NOMO-1 treated with DMSO at 0.1 percent for 48 hours (cell line): ENCODE results near the gene LMTK2.

Experiments
- DNase-seq: peaks from one replicate; lab custom pipeline; 2025; ENCODE audit not compliant: unreplicated experiment; lab: John Stamatoyannopoulos, UW

Gene LMTK2

DNA sequence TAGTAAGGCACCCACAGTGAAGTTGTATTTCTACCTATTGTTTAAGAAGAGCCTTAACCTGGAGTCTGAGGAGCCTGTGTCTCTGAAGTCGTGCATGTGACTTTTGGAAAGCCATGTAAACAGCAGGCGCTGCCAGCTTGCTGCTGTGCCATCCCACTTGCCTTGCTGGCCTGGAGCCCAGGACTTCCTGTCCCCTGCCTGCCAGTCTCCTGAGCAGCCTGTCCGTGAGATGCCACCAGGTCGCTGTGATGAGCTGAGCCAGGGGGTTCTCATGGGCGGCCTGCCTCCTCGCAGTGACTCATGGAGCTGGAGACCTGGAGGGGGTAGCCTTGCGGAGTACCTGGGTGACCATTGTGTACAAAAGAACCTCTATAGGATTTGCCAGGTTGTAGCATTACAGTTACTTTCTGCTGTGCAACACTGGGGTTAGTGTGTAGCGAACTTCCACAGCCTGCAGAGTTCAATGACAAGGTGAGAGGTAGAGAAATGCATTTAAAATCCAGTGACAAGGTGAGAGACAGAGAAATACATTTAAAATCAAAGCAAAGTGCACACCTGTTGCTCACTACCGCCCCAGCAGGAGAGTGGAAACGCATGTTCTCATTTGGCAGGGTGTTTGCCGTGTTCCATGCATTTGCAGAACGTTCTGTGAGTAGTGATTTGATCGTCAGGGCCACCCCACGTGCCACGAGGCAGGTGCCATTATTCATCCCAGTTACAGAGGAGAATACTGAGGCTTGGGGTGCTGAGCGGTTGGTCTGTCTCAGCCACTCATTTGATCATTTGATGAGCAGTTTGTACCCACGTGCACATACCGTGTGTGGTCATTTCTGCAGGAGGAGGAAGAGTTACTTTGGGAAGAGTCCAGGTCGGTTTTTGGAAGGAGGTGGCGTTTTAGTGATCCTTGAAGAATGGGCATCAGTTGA is 67.9 kb downstream of the LMTK2 start:
- DNase-seq, result no peak

DNA sequence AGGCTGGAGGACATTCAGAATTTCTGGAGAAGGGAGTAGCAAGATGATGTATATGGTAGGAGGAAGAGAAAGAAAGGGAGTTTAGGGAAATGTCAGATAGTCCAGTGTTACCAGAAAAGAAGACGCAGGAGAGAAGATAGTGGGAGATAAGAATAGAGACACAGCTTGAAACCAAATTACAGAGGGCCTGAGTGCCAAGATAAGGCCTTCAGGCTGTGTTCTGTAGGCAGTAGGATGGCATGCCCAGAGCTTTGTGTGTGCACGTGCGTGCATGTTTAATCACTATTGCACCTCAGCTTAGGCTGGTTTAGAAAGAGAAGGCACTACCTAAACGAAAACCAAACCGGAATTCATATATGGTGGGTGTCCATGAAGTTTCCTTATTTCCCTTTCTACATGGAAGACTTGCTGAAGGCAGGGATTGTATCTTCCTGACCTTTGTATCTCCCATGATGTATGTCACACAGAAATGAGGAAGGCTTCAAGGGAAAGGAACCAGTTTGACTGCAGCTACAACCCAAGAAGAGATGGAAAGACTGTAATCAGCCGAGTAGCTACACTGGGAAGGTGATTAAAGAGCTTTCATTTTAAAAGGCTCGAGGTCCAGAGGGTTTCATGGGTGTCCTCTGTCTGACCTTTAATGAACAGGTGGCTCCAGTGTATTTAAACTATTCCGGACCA is 68.7 kb downstream of the LMTK2 start:
- DNase-seq, result no peak

DNA sequence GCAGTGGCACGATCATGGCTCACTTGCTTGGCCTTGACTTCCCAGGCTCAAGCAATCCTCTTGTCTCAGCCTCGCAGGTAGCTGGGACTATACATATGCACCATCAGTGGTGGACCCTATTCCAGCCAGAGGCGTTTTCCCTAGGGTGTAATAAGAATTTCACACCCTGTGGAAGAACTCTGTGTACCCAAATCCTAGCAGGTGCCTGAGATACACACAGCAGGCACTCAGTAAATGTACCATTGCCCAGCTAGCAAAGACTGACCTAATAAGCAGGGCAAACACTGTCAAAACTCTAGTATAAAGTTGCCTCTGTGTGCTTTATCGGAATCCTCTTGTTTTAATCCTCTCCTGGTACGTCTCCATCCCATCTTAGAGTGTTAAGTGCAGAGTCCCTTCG is 70.9 kb downstream of the LMTK2 start:
- DNase-seq, result no peak

DNA sequence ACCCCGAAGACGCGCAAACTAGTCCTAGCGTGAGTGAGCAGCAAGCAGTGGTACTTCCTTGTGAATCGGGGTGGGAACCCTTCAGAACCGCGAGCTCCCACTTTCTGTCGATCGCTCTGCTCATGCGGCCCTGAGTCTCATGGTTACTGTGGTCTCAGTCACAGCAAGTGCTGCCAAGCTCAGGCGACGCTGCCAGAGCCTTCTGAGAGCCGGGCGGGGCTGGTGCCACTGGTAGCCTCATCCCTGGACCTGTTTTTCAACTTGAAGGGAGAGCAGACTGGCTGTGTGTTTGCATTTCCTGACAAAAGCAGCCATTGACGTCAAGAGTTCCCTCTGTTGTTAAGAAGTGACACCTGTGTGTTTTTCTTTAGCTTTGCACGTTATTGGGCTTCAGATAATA is 71.7 kb downstream of the LMTK2 start:
- DNase-seq, result no peak

DNA sequence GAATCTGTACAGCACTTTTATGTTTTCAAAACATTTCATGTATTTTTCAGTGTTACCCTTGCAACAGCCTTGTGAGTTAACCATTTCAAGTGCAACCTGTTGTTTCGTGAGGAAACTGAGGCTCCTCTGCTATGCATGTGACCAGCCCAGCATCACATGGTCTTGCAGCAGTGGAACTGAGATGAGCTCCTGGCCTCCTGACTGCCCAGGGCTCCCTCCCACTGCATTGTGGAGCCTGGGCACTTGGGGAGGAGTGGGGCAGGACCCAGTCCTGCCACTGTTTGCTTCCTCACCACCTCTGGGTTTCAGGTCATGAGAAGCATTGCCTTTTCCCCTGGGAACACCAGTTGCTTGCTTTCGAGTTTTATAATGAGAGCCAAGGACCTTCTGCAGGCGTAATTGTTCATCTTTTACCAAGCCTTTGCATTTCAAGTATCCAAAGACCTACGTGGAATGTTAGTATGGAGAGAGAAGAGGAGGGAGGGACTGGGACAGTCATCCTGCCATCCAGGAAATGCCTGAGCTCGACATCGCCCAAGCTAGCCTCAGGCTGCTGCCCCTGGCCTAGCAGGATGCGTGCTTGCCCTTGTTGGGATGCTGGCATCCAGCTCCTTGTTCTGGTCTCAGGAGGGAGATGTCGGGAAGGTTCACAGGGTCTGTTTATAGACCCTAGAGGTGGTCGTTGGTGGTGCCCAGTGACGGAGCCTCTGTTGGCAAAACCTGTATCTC is 72.3 kb downstream of the LMTK2 start:
- DNase-seq, result no peak

DNA sequence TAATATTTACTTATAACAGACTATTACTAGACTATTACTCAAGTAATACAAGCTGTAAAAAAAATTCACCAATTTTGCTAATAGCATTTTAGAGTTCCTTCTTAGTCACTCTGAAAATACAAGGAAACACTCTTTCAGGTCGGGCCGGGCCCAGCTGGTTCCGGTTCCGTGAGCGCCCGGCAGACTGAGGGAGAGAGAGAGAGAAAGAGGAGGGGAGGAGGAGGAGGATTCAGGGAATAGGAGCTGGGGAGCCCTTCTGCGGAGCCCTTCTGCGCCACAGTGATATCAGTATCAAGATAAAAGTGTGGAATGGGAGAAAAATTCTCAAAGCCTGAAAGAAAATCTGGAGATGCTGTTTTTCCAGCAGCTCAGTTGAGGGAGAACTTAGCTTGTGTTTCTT is 74.1 kb downstream of the LMTK2 start:
- DNase-seq, result no peak

DNA sequence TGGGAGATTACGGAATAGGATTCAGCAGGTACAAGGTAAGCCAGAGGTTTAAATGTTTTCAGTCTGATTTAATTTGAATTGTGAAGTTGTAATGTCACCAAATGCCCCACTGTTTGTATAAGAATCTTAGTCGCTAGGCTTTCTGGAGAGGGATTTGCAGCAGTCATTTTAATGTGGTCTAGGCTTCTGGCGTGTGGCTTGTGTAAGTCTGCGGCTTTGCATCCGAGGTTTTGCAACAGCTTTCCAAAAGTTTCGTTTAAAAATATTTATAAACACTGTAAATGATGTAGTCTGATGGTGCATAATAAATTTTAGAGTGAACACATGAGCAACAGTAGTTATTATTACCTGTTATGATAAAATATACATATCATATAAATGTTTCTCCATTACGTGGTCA is 78.4 kb downstream of the LMTK2 start:
- peak; percentile 96 for DNase-seq

DNA sequence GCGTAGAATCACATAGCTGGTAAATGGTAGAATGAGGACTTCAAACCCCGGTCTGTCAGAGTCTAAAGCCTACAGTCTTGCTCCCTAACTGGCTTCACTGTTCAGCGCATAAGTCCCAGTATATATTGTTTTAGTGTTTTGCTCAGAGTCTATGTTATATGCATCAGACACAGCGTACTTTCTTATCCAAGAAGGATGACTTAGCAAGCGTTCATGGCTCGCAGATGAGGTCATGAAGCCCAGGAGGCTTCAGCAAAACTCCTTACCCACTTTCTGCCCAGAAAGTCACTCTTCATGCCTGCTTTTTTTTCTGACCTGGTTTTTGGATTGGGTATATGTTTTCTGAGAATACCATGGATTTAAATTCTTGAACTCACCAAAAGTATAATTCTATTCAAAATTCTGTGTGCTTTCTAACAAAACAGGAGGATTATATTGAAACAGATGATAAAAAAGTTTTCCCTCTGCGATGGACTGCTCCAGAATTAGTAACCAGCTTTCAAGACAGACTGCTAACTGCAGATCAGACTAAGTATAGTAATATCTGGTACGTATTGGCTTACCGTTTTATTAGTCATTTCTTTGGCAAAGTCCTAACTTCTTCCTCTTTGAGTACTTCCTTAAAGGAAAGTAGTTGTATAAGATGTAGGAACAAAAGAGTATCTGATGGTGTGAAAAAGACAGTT is 79.9 kb downstream of the LMTK2 start:
- DNase-seq, result peak; percentile 98

DNA sequence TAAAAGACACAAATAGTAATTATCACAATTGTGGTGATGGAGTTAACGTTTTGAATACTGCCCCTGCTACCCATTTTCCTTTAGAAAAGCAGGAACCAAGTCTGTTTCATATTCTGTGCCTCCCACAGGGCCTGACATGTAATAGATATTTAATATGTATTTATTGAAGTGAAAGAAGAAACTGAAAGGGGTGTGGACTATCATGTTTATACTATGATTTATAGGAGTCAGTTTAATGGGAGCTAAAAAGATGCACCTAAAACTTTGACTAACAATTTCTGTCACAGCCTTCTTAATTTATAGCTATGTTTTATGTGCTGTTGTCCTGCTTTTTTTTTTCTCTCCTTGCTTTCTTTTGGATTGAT is 80.5 kb downstream of the LMTK2 start:
- peak; percentile 98 for DNase-seq

DNA sequence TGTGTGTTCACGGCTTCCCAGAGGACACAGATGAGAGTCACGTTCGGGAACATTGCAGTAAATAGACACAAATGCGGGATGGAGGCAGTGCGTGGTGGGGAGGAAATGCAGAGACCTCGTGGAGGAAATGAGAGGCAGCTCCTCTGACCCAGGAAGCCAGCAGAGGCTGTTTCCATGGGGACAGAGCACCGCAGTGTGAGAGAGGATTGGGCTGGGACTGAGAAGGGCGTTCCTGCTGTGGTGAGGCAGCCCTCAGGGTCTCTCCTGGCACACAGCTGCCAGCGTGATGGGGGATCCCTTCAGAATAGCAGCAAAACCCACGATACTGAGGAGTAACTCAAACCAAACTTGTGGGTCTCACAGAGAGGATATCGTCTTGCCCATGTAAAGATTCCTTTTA is 82.9 kb downstream of the LMTK2 start:
- no peak for DNase-seq

DNA sequence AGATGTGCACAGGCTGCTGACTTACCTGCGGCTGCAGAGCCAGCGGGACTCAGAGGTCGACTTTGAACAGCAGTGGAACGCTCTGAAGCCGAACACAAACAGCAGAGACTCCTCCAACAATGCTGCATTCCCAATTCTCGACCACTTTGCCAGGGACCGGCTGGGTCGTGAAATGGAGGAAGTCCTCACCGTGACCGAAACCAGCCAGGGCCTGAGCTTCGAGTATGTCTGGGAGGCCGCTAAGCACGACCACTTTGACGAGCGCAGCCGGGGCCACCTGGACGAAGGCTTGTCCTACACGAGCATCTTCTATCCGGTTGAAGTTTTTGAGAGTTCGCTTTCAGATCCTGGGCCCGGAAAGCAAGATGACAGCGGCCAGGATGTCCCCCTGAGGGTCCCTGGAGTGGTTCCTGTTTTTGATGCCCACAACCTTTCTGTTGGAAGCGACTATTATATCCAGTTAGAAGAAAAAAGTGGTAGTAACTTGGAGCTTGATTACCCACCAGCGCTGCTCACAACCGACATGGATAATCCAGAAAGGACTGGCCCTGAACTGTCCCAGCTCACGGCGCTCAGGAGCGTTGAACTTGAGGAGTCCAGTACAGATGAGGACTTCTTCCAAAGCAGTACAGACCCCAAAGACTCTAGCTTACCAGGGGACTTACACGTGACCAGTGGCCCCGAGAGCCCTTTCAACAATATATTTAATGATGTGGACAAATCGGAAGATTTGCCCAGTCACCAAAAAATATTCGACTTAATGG is 85.2 kb downstream of the LMTK2 start:
- no peak for DNase-seq

DNA sequence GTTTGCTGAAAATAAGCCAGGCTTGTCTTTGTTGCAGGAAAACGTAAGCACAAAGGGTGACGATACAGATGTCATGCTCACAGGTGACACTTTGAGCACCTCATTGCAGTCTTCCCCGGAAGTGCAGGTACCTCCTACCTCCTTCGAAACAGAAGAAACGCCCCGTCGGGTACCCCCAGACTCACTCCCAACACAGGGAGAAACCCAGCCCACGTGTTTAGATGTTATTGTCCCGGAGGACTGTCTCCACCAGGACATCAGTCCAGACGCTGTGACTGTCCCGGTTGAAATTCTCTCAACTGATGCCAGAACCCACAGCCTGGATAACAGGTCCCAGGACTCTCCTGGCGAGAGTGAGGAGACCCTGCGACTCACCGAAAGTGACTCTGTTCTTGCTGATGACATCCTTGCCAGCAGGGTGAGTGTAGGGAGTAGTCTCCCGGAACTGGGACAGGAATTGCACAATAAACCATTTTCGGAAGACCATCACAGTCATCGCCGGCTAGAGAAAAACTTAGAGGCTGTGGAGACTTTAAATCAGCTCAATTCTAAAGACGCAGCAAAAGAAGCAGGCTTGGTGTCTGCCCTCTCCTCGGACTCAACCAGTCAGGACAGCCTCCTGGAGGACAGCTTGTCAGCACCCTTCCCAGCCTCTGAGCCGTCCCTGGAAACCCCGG is 86.3 kb downstream of the LMTK2 start:
- no peak for DNase-seq

DNA sequence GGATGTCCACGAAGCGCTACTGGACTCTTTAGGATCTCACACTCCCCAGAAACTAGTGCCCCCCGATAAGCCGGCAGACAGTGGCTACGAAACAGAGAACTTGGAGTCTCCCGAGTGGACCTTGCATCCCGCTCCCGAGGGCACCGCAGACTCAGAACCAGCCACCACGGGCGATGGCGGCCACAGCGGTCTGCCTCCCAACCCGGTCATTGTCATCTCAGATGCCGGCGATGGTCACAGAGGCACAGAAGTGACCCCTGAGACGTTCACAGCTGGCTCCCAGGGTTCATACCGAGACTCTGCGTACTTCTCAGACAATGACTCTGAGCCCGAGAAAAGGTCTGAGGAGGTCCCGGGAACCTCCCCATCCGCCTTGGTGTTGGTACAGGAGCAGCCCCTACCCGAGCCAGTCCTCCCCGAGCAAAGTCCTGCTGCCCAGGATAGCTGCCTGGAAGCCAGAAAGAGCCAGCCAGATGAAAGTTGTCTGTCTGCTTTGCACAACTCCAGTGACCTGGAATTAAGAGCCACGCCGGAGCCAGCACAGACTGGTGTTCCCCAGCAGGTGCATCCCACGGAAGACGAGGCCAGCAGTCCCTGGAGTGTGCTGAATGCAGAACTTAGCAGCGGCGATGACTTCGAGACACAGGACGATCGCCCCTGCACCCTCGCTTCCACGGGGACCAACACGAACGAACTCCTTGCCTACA is 87.0 kb downstream of the LMTK2 start:
- DNase-seq, result no peak

DNA sequence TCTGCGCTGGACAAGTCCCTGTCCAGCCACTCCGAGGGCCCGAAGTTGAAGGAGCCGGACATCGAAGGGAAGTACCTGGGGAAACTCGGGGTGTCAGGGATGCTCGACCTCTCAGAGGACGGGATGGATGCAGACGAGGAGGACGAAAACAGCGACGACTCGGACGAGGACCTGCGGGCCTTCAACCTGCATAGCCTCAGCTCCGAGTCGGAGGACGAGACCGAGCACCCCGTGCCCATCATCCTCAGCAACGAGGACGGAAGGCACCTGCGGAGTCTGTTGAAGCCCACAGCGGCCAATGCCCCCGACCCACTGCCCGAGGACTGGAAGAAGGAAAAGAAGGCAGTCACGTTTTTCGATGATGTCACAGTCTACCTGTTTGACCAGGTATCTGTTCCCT is 87.5 kb downstream of the LMTK2 start:
- no peak for DNase-seq

DNA sequence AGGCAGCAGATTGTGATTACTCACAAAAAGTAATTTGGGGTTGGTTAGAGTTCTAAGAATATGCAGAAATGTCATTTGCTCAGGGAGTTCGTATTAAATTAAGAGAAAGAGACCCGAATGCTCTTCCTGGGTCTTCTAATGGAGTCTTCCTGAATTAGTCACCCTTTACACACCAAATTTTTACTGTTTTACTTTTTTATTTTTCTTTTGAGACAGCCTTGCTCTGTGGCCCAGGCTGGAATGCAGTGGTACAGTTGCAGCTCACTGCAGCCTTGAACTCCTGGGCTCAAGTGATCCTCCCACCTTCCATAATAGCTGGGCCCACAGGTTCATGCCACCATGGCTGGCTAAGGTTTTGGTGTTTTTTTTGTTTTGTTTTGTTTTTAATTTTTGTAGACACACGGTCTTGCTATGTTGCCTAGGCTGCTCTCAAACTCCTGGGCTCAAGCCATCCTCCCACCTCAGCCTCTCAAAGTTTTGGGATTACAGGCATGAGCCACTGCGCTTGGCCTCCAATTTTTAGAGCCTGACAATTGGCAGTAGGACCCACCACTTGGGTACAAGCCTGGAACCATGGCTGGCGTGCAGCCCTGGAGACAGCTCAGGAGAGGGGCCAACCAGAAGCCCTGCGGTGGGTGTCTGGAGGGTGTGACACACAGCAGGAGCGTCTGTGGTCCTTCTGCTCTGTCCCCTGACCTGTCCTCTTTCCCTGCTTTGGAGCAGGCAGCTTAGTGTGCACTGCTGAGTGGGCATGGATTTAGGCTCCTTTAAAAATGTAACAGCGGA is 88.2 kb downstream of the LMTK2 start:
- no peak for DNase-seq

DNA sequence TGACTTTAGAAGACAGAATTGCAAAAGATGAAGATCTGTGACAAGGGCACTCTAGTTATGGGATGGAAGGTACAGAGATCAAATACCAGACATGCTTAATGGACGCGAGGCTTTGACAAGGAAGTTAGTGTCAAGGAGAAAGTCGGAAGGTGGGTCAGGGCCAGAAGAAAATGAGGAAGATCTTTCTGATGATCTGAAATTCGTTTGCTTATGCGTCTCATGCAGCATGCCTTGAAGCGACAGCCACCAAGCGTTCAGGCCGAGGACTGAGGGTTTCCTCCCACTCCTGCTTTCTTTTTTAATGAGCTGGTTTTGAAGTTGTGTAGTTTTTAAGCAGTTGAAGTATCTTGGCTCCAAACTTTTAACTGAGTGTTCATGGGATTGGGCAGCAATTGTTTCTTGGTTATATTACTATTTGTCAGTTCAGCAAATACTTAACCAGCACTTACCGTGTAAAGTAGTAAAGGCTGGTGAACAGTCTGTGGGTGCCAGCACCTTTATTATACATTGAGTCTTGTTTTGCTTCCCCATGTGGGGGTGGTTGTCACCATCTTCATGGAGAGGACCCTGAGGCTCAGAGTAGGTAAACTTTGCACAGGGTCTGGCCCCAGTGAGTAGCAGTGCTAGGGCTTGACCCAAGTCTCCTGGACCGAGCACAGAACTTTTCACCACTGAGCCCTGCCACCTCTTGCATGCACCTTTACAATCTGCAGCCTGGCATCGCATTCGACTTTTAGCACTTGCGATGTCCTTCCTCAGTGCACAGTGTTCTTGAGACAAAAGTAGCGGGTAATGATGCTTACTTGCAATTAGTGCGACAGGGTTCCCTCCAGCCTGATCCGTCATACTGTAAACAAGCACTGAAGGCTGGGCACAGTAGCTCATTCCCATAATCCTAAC is 90.3 kb downstream of the LMTK2 start:
- peak; percentile 94 for DNase-seq

DNA sequence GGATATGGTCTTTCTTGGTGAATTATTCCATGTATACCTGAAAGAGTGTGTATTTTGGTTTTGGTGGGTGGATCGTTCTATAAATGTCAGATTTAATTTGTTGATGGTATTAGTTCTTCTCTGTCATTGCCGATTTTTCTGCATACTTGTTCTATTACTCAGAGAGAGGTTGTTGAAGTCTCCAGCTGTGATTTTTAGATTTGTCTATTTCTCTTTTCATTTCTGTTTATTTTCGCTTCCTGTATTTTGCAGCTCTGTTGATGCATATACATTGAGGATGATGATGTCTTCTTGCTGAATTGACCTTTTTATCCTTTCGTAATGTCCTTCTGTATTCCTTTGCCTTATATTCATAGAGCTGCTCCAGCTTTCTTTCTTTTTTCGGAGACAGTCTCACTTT is 92.5 kb downstream of the LMTK2 start:
- DNase-seq, result no peak

DNA sequence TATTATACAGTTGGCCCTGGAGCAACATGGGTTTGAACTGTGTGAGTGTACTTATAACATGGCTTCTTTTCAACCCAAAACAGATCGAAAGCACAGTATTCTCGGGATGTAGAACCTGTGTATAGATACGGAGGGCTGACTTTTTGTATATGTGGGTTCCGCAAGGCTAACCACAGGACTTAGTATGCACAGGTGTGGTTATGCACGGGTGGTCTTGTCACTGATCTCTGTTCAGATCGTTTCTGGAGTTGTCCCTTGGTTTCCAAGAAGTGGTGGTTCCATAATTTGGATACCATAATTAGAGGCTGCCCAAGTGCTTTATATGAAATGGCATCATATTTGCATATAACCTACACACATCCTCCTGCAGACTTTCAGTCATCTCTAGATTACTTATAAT is 93.7 kb downstream of the LMTK2 start:
- DNase-seq, result no peak
